Measurements from ENCODE around the gene TIGD1.

DNA sequence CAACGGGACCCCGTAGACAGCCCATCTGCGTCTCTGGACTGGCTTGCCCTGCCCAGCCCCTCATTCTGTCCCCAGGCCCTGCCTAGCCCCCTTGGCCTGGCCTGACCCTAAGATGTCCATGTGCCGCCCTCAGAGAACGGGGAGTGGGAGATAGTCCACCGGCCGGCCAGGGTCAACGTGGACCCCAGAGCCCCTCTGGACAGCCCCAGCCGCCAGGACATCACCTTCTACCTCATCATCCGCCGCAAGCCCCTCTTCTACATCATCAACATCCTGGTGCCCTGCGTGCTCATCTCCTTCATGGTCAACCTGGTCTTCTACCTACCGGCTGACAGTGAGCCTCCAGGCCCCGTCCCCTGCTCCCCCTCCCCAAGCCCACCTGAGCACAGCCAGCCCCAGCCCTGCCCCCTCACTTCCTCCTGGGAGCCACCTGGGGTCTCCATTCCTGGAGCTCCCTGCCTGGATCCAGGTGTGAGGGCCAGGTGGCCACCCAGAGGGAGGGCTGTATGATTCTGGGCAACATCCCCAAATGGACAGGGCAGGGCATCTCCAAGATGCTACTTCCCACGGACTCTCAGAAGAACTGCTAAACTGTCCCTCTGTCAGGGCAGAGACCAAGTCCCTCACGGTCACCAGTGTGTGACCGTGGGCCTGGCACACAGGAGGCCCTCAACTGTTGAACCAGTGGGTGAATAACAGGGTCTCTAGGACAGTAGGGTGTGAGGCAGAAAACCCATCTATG lies 20.4 kb downstream of the TIGD1 start:
- TF ChIP-seq, protein P1, sequence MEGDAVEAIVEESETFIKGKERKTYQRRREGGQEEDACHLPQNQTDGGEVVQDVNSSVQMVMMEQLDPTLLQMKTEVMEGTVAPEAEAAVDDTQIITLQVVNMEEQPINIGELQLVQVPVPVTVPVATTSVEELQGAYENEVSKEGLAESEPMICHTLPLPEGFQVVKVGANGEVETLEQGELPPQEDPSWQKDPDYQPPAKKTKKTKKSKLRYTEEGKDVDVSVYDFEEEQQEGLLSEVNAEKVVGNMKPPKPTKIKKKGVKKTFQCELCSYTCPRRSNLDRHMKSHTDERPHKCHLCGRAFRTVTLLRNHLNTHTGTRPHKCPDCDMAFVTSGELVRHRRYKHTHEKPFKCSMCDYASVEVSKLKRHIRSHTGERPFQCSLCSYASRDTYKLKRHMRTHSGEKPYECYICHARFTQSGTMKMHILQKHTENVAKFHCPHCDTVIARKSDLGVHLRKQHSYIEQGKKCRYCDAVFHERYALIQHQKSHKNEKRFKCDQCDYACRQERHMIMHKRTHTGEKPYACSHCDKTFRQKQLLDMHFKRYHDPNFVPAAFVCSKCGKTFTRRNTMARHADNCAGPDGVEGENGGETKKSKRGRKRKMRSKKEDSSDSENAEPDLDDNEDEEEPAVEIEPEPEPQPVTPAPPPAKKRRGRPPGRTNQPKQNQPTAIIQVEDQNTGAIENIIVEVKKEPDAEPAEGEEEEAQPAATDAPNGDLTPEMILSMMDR (IDR thresholded peaks at IDR 0.05; ENCODE audit: low read depth, low read length), result no peak
- no peak for TF ChIP-seq EZH2phosphoT487 (IDR thresholded peaks at IDR 0.05; ENCODE audit: low read depth)
